Activated CD8-positive, alpha-beta T cell treated with anti-CD3 and anti-CD28 coated beads for 36 hours (primary cell): ENCODE results near the gene ZBP1. TPM values are rescaled to one million over a fixed set of nuclear protein-coding genes. Genes with fewer than 3 reads are reported as not detected.

Source experiments
- ATAC-seq: fragments of 200-7000 bp; cut with Tn5 transposase; one replicate; pipeline ENCODE4 v1.10.0; 2021; ENCODE audit warnings: mild to moderate bottlenecking, moderate library complexity
- CTCF ChIA-PET: fragments of 350-600 bp; sonication (Branson Sonifier 250); formaldehyde crosslinking; loops from one replicate; lab custom pipeline; 2021; ENCODE audit warnings: antibody characterized with exemption; lab: Charles Lee
- POLR2A ChIA-PET: fragments of 350-600 bp; sonication (Branson Sonifier 250); formaldehyde crosslinking; loops from one replicate; lab custom pipeline; 2021; ENCODE audit warnings: antibody characterized with exemption; lab: Charles Lee
- DNase-seq: peaks from one replicate; pipeline ENCODE4 v3.0.0-alpha.2; 2020
- H3K27ac Mint-ChIP-seq: one replicate; pipeline ENCODE4 v1.8.0; 2021; ENCODE audit warnings: mild to moderate bottlenecking, mixed read lengths
- H3K27me3 Mint-ChIP-seq: one replicate; pipeline ENCODE4 v1.8.0; 2021; ENCODE audit warnings: mixed read lengths
- H3K36me3 Mint-ChIP-seq: one replicate; pipeline ENCODE4 v1.8.0; 2021; ENCODE audit warnings: low read depth, mixed read lengths
- H3K4me1 Mint-ChIP-seq: one replicate; pipeline ENCODE4 v1.8.0; 2021; ENCODE audit warnings: low read depth, mixed read lengths
- H3K4me3 Mint-ChIP-seq: one replicate; pipeline ENCODE4 v1.8.0; 2021; ENCODE audit warnings: mild to moderate bottlenecking, moderate library complexity, mixed read lengths
- H3K9me3 Mint-ChIP-seq: one replicate; pipeline ENCODE4 v1.8.0; 2021; ENCODE audit warnings: mixed read lengths
- intact Hi-C: fragments of 100-400 bp; cut with micrococcal nuclease; formaldehyde crosslinking; loops from one replicate; pipeline ENCODE4 v1.10.0; 2022
- total RNA-seq, 2 experiments: library from RNA; stranded (reverse); gene quantifications; one replicate each; pipeline ENCODE4 v1.2.3, GENCODE V29; 2021
- TF ChIP-seq, protein P1 (sequence below): fragments of 200-600 bp; IDR thresholded peaks from one replicate; pipeline ENCODE4 v1.8.0; 2022; ENCODE audit warnings: antibody characterized with exemption, mild to moderate bottlenecking

The ZBP1 gene
- total RNA-seq, 2 experiments from 2014 or later, result 0.11 to 0.56 TPM

DNA sequence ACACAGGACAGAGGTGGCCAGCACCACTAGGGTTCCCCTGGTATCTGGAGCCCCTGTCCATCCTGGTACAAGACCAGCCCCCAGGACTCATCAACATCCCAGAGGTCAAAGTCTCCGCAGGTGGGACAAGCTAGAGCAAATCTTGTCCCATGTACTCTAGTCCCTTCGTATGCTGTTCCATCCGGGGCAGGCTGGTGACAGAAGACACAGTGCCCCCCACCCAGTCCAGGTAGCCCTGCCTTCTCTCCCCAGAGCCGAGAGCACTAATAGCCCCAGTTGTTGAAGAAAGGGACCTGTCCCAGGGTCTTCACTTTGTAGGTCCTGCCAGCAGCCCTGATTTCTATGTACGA, 38.2 kb downstream of the ZBP1 start:
- ATAC-seq, result no peak
- ChIA-PET CTCF (no interaction called here), POLR2A (no interaction called here)
- Mint-ChIP-seq H3K4me1 (no peaks in the 10 kb centered on the region), H3K36me3 (no peaks in the 10 kb centered on the region), H3K4me3 (no peak overlapping the region), H3K27me3 (peaks cover 35% of the 10 kb centered on the region), H3K27ac (no peak overlapping the region), H3K9me3 (no peaks in the 10 kb centered on the region)
- intact Hi-C loops, result no loop called here
- TF ChIP-seq, protein P1, sequence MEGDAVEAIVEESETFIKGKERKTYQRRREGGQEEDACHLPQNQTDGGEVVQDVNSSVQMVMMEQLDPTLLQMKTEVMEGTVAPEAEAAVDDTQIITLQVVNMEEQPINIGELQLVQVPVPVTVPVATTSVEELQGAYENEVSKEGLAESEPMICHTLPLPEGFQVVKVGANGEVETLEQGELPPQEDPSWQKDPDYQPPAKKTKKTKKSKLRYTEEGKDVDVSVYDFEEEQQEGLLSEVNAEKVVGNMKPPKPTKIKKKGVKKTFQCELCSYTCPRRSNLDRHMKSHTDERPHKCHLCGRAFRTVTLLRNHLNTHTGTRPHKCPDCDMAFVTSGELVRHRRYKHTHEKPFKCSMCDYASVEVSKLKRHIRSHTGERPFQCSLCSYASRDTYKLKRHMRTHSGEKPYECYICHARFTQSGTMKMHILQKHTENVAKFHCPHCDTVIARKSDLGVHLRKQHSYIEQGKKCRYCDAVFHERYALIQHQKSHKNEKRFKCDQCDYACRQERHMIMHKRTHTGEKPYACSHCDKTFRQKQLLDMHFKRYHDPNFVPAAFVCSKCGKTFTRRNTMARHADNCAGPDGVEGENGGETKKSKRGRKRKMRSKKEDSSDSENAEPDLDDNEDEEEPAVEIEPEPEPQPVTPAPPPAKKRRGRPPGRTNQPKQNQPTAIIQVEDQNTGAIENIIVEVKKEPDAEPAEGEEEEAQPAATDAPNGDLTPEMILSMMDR, result no peak
- DNase-seq, result no peak

DNA sequence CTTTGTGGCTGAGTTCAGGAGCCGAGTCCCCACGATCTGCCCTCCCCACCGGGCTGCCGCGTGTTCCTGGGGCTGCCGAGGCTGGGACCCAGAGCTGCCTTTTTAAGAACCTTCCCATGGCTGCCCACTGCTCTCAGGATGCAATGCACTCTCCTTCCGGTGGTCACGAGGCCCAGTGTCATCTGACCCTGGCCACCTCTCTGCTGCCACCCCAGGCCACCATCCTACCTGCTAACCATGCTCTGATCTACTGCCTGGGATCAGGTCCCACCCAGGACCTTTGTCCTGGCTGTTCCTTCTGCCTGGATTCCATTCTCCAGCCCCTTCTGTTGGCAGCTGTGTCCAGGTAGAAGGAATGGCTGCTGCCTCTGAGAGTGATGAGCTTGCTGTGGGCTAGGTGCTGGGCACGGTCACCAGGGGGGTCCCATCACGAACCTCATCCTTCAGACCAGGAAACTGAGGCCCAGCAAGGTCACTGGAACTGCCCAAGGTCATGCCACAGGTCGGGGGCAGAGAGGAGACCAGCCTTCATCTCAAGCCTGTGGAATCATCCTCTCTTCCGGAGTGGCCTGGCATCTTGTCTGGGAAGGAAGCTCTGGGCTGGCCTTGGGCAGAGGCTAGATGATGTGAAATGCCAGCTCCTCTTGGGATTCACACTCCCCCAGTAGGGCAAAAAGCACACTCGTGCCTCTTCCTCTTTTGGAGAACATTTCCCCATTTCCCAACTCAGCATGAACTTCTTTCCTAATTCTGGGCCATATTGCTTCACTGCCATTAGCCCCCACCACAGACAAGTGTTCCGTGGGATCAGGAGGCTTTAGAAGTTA, 38.8 kb downstream of the ZBP1 start:
- Mint-ChIP-seq H3K27ac (no peak overlapping the region), H3K36me3 (no peaks in the 10 kb centered on the region)

DNA sequence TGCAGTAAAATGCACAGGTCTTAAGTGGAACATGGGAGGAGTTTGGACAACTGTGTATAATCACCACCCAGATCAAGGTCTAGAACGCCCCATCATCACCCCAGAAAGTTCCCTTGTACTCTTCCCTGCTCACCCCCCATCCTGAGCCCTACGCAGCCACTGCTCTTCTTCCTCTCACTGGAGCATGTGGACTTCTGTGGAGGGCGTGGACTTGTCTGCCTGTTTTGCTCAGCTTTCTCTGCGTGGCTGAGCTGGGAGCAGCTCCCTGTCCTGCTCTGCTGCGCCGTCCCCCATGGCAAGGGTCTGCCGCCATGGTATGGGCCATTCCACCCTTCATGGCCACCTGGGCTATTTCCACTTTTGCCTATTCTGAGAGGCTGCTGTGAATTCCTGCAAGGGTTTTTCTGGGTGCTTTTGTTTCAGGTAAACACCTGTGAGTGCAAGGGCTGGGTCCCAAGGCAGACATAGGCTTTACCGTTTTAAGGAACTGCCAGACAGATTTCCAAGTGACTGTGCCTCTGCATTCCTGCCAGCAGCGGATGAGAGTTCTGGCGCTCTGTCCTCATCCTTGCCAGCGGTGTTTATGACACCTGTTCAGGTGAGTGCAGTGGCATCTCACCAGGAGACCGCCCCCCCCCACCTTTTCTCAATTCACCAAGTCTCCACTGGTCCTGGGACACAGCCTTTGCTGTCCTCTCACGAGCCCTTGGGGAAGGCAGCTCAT, 39.6 kb downstream of the ZBP1 start:
- no peak for DNase-seq
- Mint-ChIP-seq H3K4me3 (no peak overlapping the region), H3K27me3 (peaks cover 35% of the 10 kb centered on the region), H3K36me3 (no peaks in the 10 kb centered on the region), H3K27ac (no peak overlapping the region), H3K9me3 (no peaks in the 10 kb centered on the region), H3K4me1 (no peaks in the 10 kb centered on the region)
- CTCF ChIA-PET, result interaction anchor here (1.2 kb wide), 1 partner anchor 16 kb away, joined by 3 read pairs; no protein-coding TSS in a partner anchor
- intact Hi-C loops, result no loop called here
- POLR2A ChIA-PET, result no interaction called here
- ATAC-seq, result no peak
- TF ChIP-seq, protein P1, result no peak

More for the DNA sequence above, 38.8 kb downstream of the ZBP1 start:
- TF ChIP-seq, protein P1, result no peak
- POLR2A ChIA-PET, result no interaction called here
- intact Hi-C loops, result no loop called here
- ATAC-seq, result no peak
- peaks cover 35% of the 10 kb centered on the region for H3K27me3 Mint-ChIP-seq
- DNase-seq, result no peak
- CTCF ChIA-PET, result interaction anchor here (1.2 kb wide), 1 partner anchor 15 kb away, joined by 3 read pairs; no protein-coding TSS in a partner anchor
- H3K4me1 Mint-ChIP-seq, result no peaks in the 10 kb centered on the region
- no peak overlapping the region for H3K4me3 Mint-ChIP-seq
- no peaks in the 10 kb centered on the region for H3K9me3 Mint-ChIP-seq

DNA sequence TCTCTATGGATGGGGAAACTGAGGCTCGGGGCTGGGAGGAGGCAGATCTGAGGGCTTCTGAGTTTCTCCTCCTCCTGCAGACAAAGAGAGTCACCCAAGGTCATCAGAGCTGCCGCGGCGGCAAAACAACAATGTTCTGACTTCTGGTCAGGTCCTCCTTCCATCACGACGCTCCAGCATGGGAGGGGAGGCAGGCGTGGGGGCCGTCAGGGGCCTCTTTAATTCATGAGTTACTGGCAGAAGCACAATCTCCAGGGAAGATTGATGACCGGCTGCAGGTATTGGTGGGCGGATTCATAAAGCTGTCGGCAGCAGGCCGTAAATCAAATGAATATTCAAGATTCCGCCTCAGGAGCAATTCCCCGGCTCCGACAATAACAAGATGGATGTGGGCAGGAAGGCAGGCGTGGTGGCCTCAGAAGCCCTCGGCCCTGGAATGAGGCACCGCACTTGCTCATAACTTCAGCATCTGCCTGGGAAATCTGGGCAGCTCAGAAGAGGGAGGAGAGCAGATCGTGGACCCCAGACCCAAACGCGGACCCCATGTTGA, 40.3 kb downstream of the ZBP1 start:
- TF ChIP-seq, protein P1, result no peak
- ChIA-PET POLR2A (no interaction called here), CTCF (interaction anchor here (1.2 kb wide), 1 partner anchor 16 kb away, joined by 3 read pairs; no protein-coding TSS in a partner anchor)
- no peaks in the 10 kb centered on the region for H3K9me3 Mint-ChIP-seq
- intact Hi-C loops, result no loop called here
- peaks cover 35% of the 10 kb centered on the region for H3K27me3 Mint-ChIP-seq
- ATAC-seq, result no peak
- H3K4me3 Mint-ChIP-seq, result no peak overlapping the region
- no peak overlapping the region for H3K27ac Mint-ChIP-seq
- H3K36me3 Mint-ChIP-seq, result no peaks in the 10 kb centered on the region
- DNase-seq, result no peak
- H3K4me1 Mint-ChIP-seq, result no peaks in the 10 kb centered on the region
